ENCODE measurements around the gene TTC13. TPM values are rescaled to one million over a fixed set of nuclear protein-coding genes. Genes with fewer than 3 reads are reported as not detected.
A peak's percentile ranks its signal among the peaks of the same experiment; 100 is the strongest.

The TTC13 gene
- total and polyA plus RNA-seq, 2 of the 13 experiments (the other 11 are each of a cell fraction or from before 2014, with no cell fraction given): 5.8 to 15.9 TPM

GRCh38 chr1:230978491-230979388 lies at the start of gene TTC13, which contains the start of gene ARV1 (continued):
- TF ChIP-seq PHF21A (CRISPR knock-in tag; IDR thresholded peaks at IDR 0.05) (peak; percentile 84), SRSF9 (IDR thresholded peaks at IDR 0.05; ENCODE audit: borderline replicate concordance, insufficient read depth, low read depth, low read length, poor library complexity, severe bottlenecking) (no peak), ZNF18 (CRISPR knock-in tag; IDR thresholded peaks at IDR 0.05; ENCODE audit: insufficient replicate concordance) (peak; percentile 76), ARID2 (CRISPR knock-in tag; IDR thresholded peaks at IDR 0.05; ENCODE audit: borderline replicate concordance) (peak; percentile 48; the same call in 1 of the 2 replicates), DPF2 (CRISPR knock-in tag; IDR thresholded peaks at IDR 0.05; ENCODE audit: borderline replicate concordance, low read depth) (no peak), ARID5B (CRISPR knock-in tag; IDR thresholded peaks at IDR 0.05) (peak; percentile 76), SIN3B (IDR thresholded peaks at IDR 0.05; ENCODE audit: low read length) (peak; percentile 22; the same call in 1 of the 2 replicates), HMGXB3 (CRISPR knock-in tag; IDR thresholded peaks at IDR 0.05; ENCODE audit: borderline replicate concordance) (peak; percentile 63), LBX2 (CRISPR knock-in tag; IDR thresholded peaks at IDR 0.05; ENCODE audit: borderline replicate concordance) (no peak), ZNF737 (CRISPR knock-in tag; IDR thresholded peaks at IDR 0.05; ENCODE audit: borderline replicate concordance) (peak; percentile 82; the same call in 1 of the 2 replicates), CSRNP2 (CRISPR knock-in tag; conservative IDR thresholded peaks at IDR 0.05; ENCODE audit: low read depth) (no peak), SP4 (CRISPR knock-in tag; IDR thresholded peaks at IDR 0.05) (peak; percentile 97), ZNF776 (CRISPR knock-in tag; IDR thresholded peaks at IDR 0.05) (0 out of 2 replicates have a peak, but pooled peaks have one; percentile 61), ZNF790 (CRISPR knock-in tag; IDR thresholded peaks at IDR 0.05; ENCODE audit: borderline replicate concordance) (no peak; the same call in 1 of the 2 replicates), SOX5 (CRISPR knock-in tag; IDR thresholded peaks at IDR 0.05; ENCODE audit: borderline replicate concordance) (peak; percentile 43; the same call in 1 of the 2 replicates)
